IMR-90 (cell line): Measurements from ENCODE around the gene SRP9. TPM values are rescaled to one million over a fixed set of nuclear protein-coding genes. Genes with fewer than 3 reads are reported as not detected.

Experiments used
- ATAC-seq: fragments of 200-7000 bp; cut with Tn5 transposase; 2 replicates; pipeline ENCODE4 v1.9.1; 2020; ENCODE audit warnings: low read depth, mild to moderate bottlenecking, moderate library complexity
- BruUV-seq: library from RNA; stranded (reverse); fragments of 400-500 nt; replicated peaks from 2 replicates; lab custom pipeline; 2021; lab: Mats Ljungman, UMichigan
- CTCF ChIA-PET: fragments of 300-600 bp; formaldehyde crosslinking; extraction: SDS; loops from one replicate; lab custom pipeline; 2021; ENCODE audit warnings: antibody characterized with exemption; lab: Yijun Ruan, JAX
- POLR2A ChIA-PET: fragments of 300-600 bp; sonication (Branson Sonifier 250); formaldehyde crosslinking; loops from one replicate; lab custom pipeline; 2022; ENCODE audit warnings: antibody characterized with exemption; ENCODE audit not compliant: unreplicated experiment; lab: Charles Lee
- DNase-seq: peaks from one replicate; pipeline ENCODE4 v3.0.0; 2013
- H2AFZ ChIP-seq: replicated peaks from 2 replicates; pipeline ENCODE3; 2013; ENCODE audit warnings: low read length, mild to moderate bottlenecking; ENCODE audit not compliant: poor library complexity
- H2AK5ac ChIP-seq: 2 replicates; pipeline ENCODE4 v1.6.1; 2013; ENCODE audit warnings: low read depth, low read length, inconsistent platforms
- H2AK9ac ChIP-seq: replicated peaks from 2 replicates; pipeline ENCODE3; 2013; ENCODE audit warnings: mild to moderate bottlenecking, low read depth, low read length, moderate library complexity; ENCODE audit not compliant: poor library complexity
- H2BK120ac ChIP-seq: 2 replicates; pipeline ENCODE4 v1.6.1; 2013; ENCODE audit warnings: low read depth, low read length, inconsistent platforms
- H2BK15ac ChIP-seq: 3 replicates; pipeline ENCODE4 v1.6.1; 2013; ENCODE audit warnings: low read depth, low read length, inconsistent platforms
- H2BK20ac ChIP-seq: 2 replicates; pipeline ENCODE4 v1.6.1; 2013; ENCODE audit warnings: low read depth, mild to moderate bottlenecking, inconsistent platforms, low read length, moderate library complexity
- H2BK5ac ChIP-seq: 2 replicates; pipeline ENCODE4 v1.6.1; 2013; ENCODE audit warnings: mild to moderate bottlenecking, low read depth, low read length, inconsistent platforms; ENCODE audit not compliant: poor library complexity, severe bottlenecking
- H3K14ac ChIP-seq: replicated peaks from 2 replicates; pipeline ENCODE4 v1.6.1; 2013; ENCODE audit warnings: low read depth, low read length, inconsistent platforms
- H3K18ac ChIP-seq: 2 replicates; pipeline ENCODE4 v1.6.1; 2013; ENCODE audit warnings: low read depth, low read length, control low read depth
- H3K23ac ChIP-seq: 2 replicates; pipeline ENCODE4 v1.6.1; 2013; ENCODE audit warnings: low read depth, low read length, inconsistent platforms
- H3K27ac ChIP-seq: 2 replicates; pipeline ENCODE4 v1.5.1; 2013; ENCODE audit warnings: mild to moderate bottlenecking, control low read depth, low read length; ENCODE audit not compliant: insufficient read depth
- H3K27me3 ChIP-seq: 2 replicates; pipeline ENCODE4 v1.6.1; 2013; ENCODE audit warnings: low read length; ENCODE audit not compliant: control insufficient read depth, insufficient read depth
- H3K36me3 ChIP-seq: 2 replicates; pipeline ENCODE4 v1.6.1; 2013; ENCODE audit warnings: low read length, mixed read lengths; ENCODE audit not compliant: control insufficient read depth, insufficient read depth
- H3K4ac ChIP-seq: 2 replicates; pipeline ENCODE4 v1.6.1; 2013; ENCODE audit warnings: low read depth, low read length, inconsistent platforms
- H3K4me1 ChIP-seq: 2 replicates; pipeline ENCODE4 v1.6.1; 2013; ENCODE audit warnings: low read length, mixed read lengths; ENCODE audit not compliant: control insufficient read depth, insufficient read depth
- H3K4me2 ChIP-seq: 2 replicates; pipeline ENCODE4 v1.6.1; 2013; ENCODE audit warnings: low read depth, mild to moderate bottlenecking, control low read depth, low read length, moderate library complexity
- H3K4me3 ChIP-seq: 2 replicates; pipeline ENCODE4 v1.5.1; 2013; ENCODE audit warnings: low read depth, mild to moderate bottlenecking, control low read depth, low read length, moderate library complexity; ENCODE audit not compliant: insufficient read depth
- H3K56ac ChIP-seq: 2 replicates; pipeline ENCODE4 v1.6.1; 2013; ENCODE audit warnings: low read length, inconsistent platforms; ENCODE audit not compliant: insufficient read depth; ENCODE audit errors: extremely low read depth
- H3K79me1 ChIP-seq, 2 experiments: 2 replicates each; pipeline ENCODE4 v1.6.1; 2013; ENCODE audit warnings: low read length in 2 of 2, inconsistent platforms in 1 of 2, low read depth in 1 of 2
- H3K9ac ChIP-seq: 2 replicates; pipeline ENCODE4 v1.6.1; 2013; ENCODE audit warnings: low read depth, low read length, control low read depth
- H3K9me1 ChIP-seq: 2 replicates; pipeline ENCODE4 v1.6.1; 2013; ENCODE audit warnings: low read length, inconsistent platforms; ENCODE audit not compliant: insufficient read depth
- H3K9me3 ChIP-seq: 2 replicates; pipeline ENCODE4 v1.6.1; 2013; ENCODE audit warnings: low read length; ENCODE audit not compliant: control insufficient read depth, insufficient read depth
- H4K20me1 ChIP-seq: 2 replicates; pipeline ENCODE4 v1.6.1; 2013; ENCODE audit warnings: low read length, inconsistent platforms; ENCODE audit not compliant: insufficient read depth
- H4K5ac ChIP-seq: 2 replicates; pipeline ENCODE4 v1.6.1; 2013; ENCODE audit warnings: mild to moderate bottlenecking, low read depth, low read length, control low read depth
- H4K8ac ChIP-seq, 2 experiments: 2 replicates each; pipeline ENCODE4 v1.6.1; 2013; ENCODE audit warnings: low read depth in 2 of 2, low read length in 2 of 2, control low read depth in 1 of 2, inconsistent platforms in 1 of 2
- H4K91ac ChIP-seq: 2 replicates; pipeline ENCODE4 v1.6.1; 2013; ENCODE audit warnings: low read depth, low read length, inconsistent platforms; ENCODE audit not compliant: insufficient read depth
- BHLHE40 ChIP-seq: fragments of 150-350 bp; IDR thresholded peaks from 2 replicates; pipeline ENCODE4 v1.6.1; 2016; ENCODE audit warnings: mild to moderate bottlenecking, low read depth, low read length
- CEBPB ChIP-seq: IDR thresholded peaks from 2 replicates; pipeline ENCODE4 v1.6.1; 2012; ENCODE audit warnings: low read depth, low read length, improper control_type of control experiment
- CHD1 ChIP-seq: IDR thresholded peaks from 2 replicates; pipeline ENCODE4 v1.6.1; 2012; ENCODE audit warnings: low read depth, low read length, improper control_type of control experiment
- FOS ChIP-seq: fragments of 150-350 bp; IDR thresholded peaks from 2 replicates; pipeline ENCODE4 v1.6.1; 2016; ENCODE audit warnings: low read depth, low read length
- MAFK ChIP-seq: IDR thresholded peaks from 2 replicates; pipeline ENCODE4 v1.6.1; 2012; ENCODE audit warnings: low read depth, low read length, improper control_type of control experiment
- NFE2L2 ChIP-seq: fragments of 150-350 bp; IDR thresholded peaks from 2 replicates; pipeline ENCODE4 v1.6.1; 2016; ENCODE audit warnings: low read depth, mild to moderate bottlenecking, low read length
- POLR2A ChIP-seq: IDR thresholded peaks from 2 replicates; pipeline ENCODE4 v1.6.1; 2012; ENCODE audit warnings: mild to moderate bottlenecking, low read depth, low read length
- RAD21 ChIP-seq: IDR thresholded peaks from 2 replicates; pipeline ENCODE4 v1.6.1; 2012; ENCODE audit warnings: low read length, improper control_type of control experiment
- RCOR1 ChIP-seq: IDR thresholded peaks from 2 replicates; pipeline ENCODE4 v1.6.1; 2012; ENCODE audit warnings: mild to moderate bottlenecking, low read length, improper control_type of control experiment; ENCODE audit not compliant: insufficient replicate concordance
- RFX5 ChIP-seq: IDR thresholded peaks from 2 replicates; pipeline ENCODE4 v1.8.0; 2012; ENCODE audit warnings: low read depth, mild to moderate bottlenecking, low read length, moderate library complexity
- SMC3 ChIP-seq: fragments of 150-350 bp; IDR thresholded peaks from 2 replicates; pipeline ENCODE4 v1.6.1; 2016; ENCODE audit warnings: low read depth, mild to moderate bottlenecking, antibody characterized with exemption, low read length, moderate library complexity
- WGBS, 2 experiments: methylation state at CpG; one replicate each; pipeline versions ENCODE4 v1.1.5 to v1.1.7; 2013; ENCODE audit warnings: missing lambda C conversion rate in 2 of 2; ENCODE audit not compliant: insufficient read length in 1 of 2; ENCODE audit errors: extremely low coverage in 2 of 2; 5-methylcytosine and 5-hydroxymethylcytosine counted together
- dilution Hi-C: fragments of 300-500 bp; cut with HindIII; formaldehyde crosslinking; loops from one replicate; pipeline ENCODE4 v1.14.3; 2018; ENCODE audit warnings: low sequenced_read_pairs; ENCODE audit not compliant: unreplicated experiment
- in situ Hi-C: fragments of 300-500 bp; cut with MboI; formaldehyde crosslinking; loops from 3 replicates; pipeline ENCODE4 v1.14.3; 2019; ENCODE audit warnings: low sequenced_read_pairs, inconsistent platforms, mixed read lengths
- intact Hi-C: fragments of 100-400 bp; cut with micrococcal nuclease; formaldehyde crosslinking; loops from 2 replicates; pipeline ENCODE4 v1.10.0; 2022
- polyA plus RNA-seq, 3 experiments: library from polyadenylated mRNA; depleted of rRNA; stranded (reverse); fragments of >200 nt; gene quantifications; 2 replicates each; pipeline ENCODE4 v1.2.3, GENCODE V29; 2012; ENCODE audit warnings: low replicate concordance in 1 of 3
- total RNA-seq: library from RNA; depleted of rRNA; stranded (reverse); fragments of >200 nt; gene quantifications from 2 replicates; pipeline ENCODE4 v1.2.3, GENCODE V29; 2012
- TF ChIP-seq, protein P1 (sequence below): fragments of 150-350 bp; IDR thresholded peaks from 2 replicates; pipeline ENCODE4 v1.6.1; 2017; ENCODE audit warnings: mild to moderate bottlenecking, antibody characterized with exemption, low read length, low read depth

SRP9 gene
- total and polyA plus RNA-seq, 2 of the 4 experiments (the other 2 are of a cell fraction) = 230 to 295 TPM

DNA sequence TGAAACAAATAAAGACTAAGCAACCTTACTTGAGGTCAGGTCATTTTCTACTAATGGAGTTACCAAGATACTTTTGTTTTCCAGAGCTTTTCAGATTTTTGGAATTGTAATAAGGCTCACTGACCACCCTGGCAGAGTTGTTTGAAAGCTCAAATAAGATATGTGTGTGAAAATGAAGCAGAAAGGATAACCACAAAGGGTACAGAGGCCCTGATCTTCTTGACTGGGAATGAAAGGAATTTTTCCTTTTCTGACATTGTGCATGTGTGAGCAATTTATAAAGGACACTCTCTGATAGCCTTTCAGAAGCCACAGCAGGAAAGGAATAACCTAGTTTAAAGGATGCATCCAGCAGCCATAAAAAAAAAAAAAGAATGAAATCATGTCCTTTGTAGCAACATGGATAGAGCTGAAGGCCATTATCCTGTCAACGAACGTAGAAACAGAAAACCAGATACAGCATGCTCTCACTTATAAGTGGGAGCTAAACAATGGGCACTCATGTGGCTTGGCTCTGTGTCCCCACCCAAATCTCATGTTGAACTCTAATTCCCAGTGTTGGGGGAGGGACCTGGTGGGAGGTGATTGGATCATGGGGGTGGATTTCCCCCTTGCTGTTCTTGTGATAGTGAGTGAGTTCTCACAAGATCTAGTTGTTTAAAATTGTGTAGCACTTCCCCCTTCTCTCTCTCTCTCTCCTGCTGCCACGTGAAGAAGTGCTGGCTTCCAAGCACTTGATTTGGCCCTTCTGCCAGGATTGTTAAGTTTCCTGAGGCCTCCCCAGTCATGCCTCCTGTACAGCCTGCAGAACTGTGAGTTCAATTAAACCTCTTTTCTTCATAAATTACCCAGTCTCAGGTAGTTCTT lies 3.1 kb upstream of the SRP9 start:
- H3K23ac ChIP-seq = no peak overlapping the region
- DNase-seq (no peak), ATAC-seq (no peak)
- H3K9ac ChIP-seq = no peak overlapping the region
- H3K27me3 ChIP-seq = no peaks in the 10 kb centered on the region
- H2AK9ac ChIP-seq = no peak overlapping the region
- no peak overlapping the region for H3K27ac ChIP-seq
- in situ Hi-C loops = loop anchor here (5.0 kb wide), 1 partner anchor 297 kb away; no protein-coding TSS in a partner anchor
- H3K4ac ChIP-seq = no peak overlapping the region
- H3K14ac ChIP-seq = no peak overlapping the region
- dilution Hi-C loops = no loop called here
- no peak overlapping the region for H3K18ac ChIP-seq
- no peaks in the 10 kb centered on the region for H3K9me3 ChIP-seq
- no peak overlapping the region for H2BK120ac ChIP-seq
- CTCF ChIA-PET = interaction anchor here (0.9 to 1.4 kb wide), 2 partner anchors 126 to 300 kb away, joined by 4 to 7 read pairs; no protein-coding TSS in a partner anchor
- H2BK5ac ChIP-seq = no peak overlapping the region
- no peak overlapping the region for H4K8ac ChIP-seq
- H2BK15ac ChIP-seq = no peak overlapping the region
- no peaks in the 10 kb centered on the region for H3K36me3 ChIP-seq
- peaks cover 4% of the 10 kb centered on the region; the same call in 1 of the 2 replicates for H4K20me1 ChIP-seq
- peaks cover 7% of the 10 kb centered on the region for H3K4me1 ChIP-seq
- intact Hi-C loops = loop anchor here (5.0 kb wide), 2 partner anchors 73 to 77 kb away; no protein-coding TSS in a partner anchor
- H3K4me2 ChIP-seq = no peak overlapping the region
- no CpG with 5 or more reads among the region's 3 CpGs for WGBS, 2 experiments
- no TSS peak for BruUV-seq
- H3K56ac ChIP-seq = no peak overlapping the region
- POLR2A ChIA-PET = interaction anchor here (0.6 kb wide), 1 partner anchor 292 kb away, joined by 3 read pairs; no protein-coding TSS in a partner anchor
- H2BK20ac ChIP-seq = no peak overlapping the region
- no peak for TF ChIP-seq RFX5
- no peak for TF ChIP-seq MAFK
- no peak for TF ChIP-seq BHLHE40
- no peak for TF ChIP-seq CHD1
- no peak for TF ChIP-seq POLR2A
- TF ChIP-seq RAD21 = no peak
- no peak for TF ChIP-seq CEBPB
- no peak for TF ChIP-seq NFE2L2
- TF ChIP-seq, protein P1, sequence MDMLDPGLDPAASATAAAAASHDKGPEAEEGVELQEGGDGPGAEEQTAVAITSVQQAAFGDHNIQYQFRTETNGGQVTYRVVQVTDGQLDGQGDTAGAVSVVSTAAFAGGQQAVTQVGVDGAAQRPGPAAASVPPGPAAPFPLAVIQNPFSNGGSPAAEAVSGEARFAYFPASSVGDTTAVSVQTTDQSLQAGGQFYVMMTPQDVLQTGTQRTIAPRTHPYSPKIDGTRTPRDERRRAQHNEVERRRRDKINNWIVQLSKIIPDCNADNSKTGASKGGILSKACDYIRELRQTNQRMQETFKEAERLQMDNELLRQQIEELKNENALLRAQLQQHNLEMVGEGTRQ = no peak
- no peak for TF ChIP-seq RCOR1
- no peak for TF ChIP-seq FOS
- no peak for TF ChIP-seq SMC3
- H3K9me1 ChIP-seq = 0 out of 2 replicates have a peak, but pooled peaks cover 5% of the 10 kb centered on the region
- H3K4me3 ChIP-seq = no peak overlapping the region
- H3K79me1 ChIP-seq = peaks cover 0 to 6% of the 10 kb centered on the region in 2 experiments; a peak in 1 of 4 replicates
- no peak overlapping the region for H4K5ac ChIP-seq
- H2AFZ ChIP-seq = no peak overlapping the region
- H2AK5ac ChIP-seq = no peak overlapping the region
- no peak overlapping the region for H4K91ac ChIP-seq
